RWPE1 (cell line): ENCODE results near the gene IRF9.

Source experiments
- CTCF ChIA-PET: fragments of 350-600 bp; sonication (Branson Sonifier 250); formaldehyde crosslinking; extraction: SDS; loops from one replicate; lab custom pipeline; 2021; lab: Yijun Ruan, JAX
- POLR2A ChIA-PET: fragments of 400-600 bp; formaldehyde crosslinking; extraction: SDS; loops from one replicate; lab custom pipeline; 2020; ENCODE audit warnings: antibody characterized with exemption; ENCODE audit not compliant: low non-redundant PET; lab: Yijun Ruan, JAX
- DNase-seq: peaks from one replicate; pipeline ENCODE4 v3.0.0; 2012; ENCODE audit warnings: low spot score
- H3K27ac ChIP-seq: fragments of 450-650 bp; 2 replicates; pipeline ENCODE4 v1.5.1; 2017
- TF ChIP-seq, protein P1 (sequence below): fragments of 450-650 bp; conservative IDR thresholded peaks from 2 replicates; pipeline ENCODE4 v1.5.1; 2017; ENCODE audit warnings: low read depth, mild to moderate bottlenecking

IRF9 gene

DNA sequence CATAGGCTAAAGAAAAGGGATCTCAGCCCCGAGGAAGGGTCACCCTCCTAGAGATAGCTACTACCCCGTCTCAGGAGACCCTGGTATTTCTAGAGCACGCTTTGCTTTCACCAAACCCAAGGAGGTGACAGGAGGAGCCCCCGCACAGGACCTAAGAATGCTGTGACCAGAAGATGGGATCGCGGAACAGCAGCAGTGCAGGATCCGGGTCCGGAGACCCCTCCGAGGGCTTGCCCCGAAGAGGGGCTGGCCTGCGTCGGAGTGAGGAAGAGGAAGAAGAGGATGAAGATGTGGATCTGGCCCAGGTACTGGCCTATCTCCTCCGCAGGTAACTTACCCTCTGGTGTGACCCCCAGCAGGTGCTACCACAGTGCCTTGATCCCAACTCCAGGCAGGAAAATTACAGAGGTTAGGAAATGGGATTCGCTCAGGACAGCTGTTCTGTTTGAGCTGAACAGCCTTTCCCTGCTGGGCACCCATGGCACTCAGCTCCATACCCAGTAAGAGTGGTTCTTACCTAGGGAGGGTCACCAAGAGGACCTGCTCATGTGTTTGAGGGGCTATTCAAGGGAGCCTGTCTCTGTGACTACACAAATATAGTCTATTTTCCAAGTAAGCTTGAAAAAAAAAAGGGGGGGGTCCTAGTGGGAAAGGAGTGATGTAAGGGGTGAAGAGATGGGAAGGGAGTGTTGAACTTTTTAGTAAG lies 45.5 kb upstream of the IRF9 start:
- peak overlapping the region; percentile 99 for H3K27ac ChIP-seq
- ChIA-PET POLR2A (interaction anchor here (0.7 to 1.7 kb wide), 2 partner anchors 31 to 770 kb away, joined by 3 read pairs; partner anchors contain the start of gene RNF31), CTCF (interaction anchor here (0.5 kb wide), 1 partner anchor 149 kb away, joined by 3 read pairs; no protein-coding TSS in a partner anchor)
- DNase-seq = no peak
- TF ChIP-seq, protein P1, sequence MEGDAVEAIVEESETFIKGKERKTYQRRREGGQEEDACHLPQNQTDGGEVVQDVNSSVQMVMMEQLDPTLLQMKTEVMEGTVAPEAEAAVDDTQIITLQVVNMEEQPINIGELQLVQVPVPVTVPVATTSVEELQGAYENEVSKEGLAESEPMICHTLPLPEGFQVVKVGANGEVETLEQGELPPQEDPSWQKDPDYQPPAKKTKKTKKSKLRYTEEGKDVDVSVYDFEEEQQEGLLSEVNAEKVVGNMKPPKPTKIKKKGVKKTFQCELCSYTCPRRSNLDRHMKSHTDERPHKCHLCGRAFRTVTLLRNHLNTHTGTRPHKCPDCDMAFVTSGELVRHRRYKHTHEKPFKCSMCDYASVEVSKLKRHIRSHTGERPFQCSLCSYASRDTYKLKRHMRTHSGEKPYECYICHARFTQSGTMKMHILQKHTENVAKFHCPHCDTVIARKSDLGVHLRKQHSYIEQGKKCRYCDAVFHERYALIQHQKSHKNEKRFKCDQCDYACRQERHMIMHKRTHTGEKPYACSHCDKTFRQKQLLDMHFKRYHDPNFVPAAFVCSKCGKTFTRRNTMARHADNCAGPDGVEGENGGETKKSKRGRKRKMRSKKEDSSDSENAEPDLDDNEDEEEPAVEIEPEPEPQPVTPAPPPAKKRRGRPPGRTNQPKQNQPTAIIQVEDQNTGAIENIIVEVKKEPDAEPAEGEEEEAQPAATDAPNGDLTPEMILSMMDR = no peak

DNA sequence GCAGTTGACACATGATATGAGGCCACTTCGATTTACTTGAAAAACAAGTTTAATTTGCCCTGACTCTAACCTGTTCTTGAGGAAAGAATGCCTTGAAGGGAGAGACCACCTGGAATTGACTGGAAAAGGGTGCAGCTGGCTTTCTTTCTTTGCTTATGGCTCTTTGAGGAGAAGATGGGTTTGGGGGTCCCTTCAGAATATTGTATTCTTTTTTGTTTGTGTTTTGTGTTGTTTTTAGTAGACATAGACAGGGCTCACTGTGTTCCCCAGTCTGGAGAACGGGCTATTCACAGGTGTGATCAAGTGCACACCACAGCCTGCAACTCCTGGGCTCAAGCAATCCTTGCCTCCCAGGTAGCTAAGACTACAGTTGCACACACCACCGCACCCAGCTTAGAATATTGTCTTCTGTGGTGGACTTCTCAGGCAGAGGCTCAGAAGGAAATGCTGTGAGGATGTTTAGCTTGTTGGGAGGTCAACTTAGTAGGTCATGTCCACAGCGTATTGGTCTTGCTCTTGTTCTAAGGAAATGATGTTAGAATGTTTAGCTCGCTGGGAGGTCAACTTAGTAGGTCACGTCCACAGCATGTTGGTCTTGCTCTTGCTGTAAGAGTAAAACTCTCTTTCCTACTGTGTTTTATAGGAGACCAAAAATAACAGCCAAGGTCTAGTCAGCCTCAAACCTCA lies 44.8 kb upstream of the IRF9 start:
- TF ChIP-seq, protein P1 = no peak
- DNase-seq = no peak
- POLR2A ChIA-PET = interaction anchor here (1.7 kb wide), 1 partner anchor 31 kb away, joined by 3 read pairs; the partner anchor contains the start of gene RNF31
- no peak overlapping the region for H3K27ac ChIP-seq
- CTCF ChIA-PET = interaction anchor here (0.5 kb wide), 1 partner anchor 148 kb away, joined by 3 read pairs; no protein-coding TSS in a partner anchor

DNA sequence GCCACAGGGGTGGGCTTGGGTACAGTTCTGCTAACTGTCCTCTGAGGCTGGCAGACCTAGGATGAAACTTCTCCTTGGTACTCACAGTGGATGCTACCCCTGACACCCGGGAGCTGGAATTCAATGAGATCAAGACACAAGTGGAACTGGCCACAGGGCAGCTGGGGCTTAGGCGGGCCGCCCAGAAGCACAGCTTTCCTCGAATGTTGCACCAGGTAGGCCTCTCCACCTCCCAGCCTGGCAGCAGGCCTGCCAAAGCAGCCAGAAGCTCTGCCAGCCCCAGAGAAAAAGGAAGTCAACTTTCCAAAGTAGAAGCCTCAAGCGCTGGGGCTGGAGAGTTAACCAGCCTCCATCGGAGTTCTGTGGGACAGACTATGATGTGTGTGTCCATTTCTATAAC lies 43.9 kb upstream of the IRF9 start:
- DNase-seq = no peak
- TF ChIP-seq, protein P1 = no peak
- POLR2A ChIA-PET = interaction anchor here (0.9 kb wide), 1 partner anchor 18 kb away, joined by 3 read pairs; the partner anchor contains the start of gene PSME1
- CTCF ChIA-PET = no interaction called here
- H3K27ac ChIP-seq = no peak overlapping the region

DNA sequence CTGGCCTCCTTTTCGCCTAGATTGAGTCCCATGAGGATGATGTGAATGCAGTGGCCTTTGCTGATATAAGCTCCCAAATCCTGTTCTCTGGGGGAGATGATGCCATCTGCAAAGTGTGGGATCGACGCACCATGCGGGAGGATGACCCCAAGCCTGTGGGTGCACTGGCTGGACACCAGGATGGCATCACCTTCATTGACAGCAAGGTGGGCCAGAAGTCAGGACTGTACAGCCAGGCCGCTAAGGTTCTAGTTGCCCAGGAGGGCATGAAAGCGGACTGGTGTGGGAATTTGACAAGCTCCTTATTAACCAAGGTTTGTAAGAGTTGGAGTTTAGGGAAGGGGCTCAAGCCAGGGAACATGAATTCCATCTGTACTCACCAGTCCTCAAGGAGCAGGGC lies 41.4 kb upstream of the IRF9 start:
- POLR2A ChIA-PET = no interaction called here
- CTCF ChIA-PET = no interaction called here
- no peak for DNase-seq
- TF ChIP-seq, protein P1 = no peak
- H3K27ac ChIP-seq = no peak overlapping the region

DNA sequence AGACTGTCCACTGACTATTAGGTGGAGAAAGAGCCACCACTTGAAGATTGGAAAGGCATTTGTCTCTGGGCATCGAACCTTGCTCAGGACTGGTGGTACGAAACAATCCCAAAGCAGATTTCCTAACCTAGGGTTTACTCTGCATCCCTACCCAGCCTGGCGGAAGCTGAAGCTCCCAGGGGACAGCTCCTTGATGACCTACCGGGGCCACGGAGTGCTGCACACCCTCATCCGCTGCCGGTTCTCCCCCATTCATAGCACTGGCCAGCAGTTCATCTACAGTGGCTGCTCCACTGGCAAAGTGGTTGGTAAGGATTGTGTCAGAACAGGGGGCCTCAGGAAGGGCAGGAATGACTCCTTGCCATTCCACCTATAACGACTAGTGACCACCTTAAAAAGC lies 39.9 kb upstream of the IRF9 start:
- no peak overlapping the region for H3K27ac ChIP-seq
- TF ChIP-seq, protein P1 = no peak
- CTCF ChIA-PET = no interaction called here
- POLR2A ChIA-PET = no interaction called here
- DNase-seq = no peak

DNA sequence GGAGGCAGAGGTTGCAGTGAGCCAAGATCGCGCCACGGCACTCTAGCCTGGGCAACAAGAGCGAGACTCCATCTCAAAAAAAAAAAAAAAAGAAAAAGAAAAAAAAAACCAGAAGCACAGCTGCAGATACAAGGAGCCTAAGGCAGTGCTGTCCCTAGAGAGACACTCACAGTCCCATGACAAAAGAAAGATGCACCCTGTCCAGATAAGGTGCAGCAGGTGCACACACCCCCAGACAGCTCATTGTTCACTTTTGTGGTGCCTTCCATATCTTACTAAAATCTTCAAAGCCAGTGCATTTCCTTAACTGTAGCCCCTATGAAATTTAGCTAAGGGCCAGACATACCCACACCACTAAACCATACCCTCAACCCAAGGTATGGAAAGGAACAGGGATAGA lies 38.6 kb upstream of the IRF9 start:
- ChIA-PET CTCF (no interaction called here), POLR2A (interaction anchor here (0.6 kb wide), 1 partner anchor 239 kb away, joined by 5 read pairs; no protein-coding TSS in a partner anchor)
- no peak overlapping the region for H3K27ac ChIP-seq
- TF ChIP-seq, protein P1 = no peak
- DNase-seq = no peak
